Neuronal stem cell (in vitro differentiated cells): Measurements from ENCODE around the gene TMEM139.

ENCODE experiments used
- DNase-seq: peaks from one replicate; pipeline ENCODE4 v3.0.0-alpha.2; 2013; ENCODE audit warnings: low spot score
- H2AFZ ChIP-seq: one replicate; pipeline ENCODE4 v1.6.1; 2013; ENCODE audit warnings: mild to moderate bottlenecking, low read length, inconsistent platforms
- H2AK5ac ChIP-seq: 2 replicates; pipeline ENCODE4 v1.6.1; 2013; ENCODE audit warnings: low read depth, mild to moderate bottlenecking, inconsistent platforms, low read length, moderate library complexity, mixed read lengths
- H2BK120ac ChIP-seq: 2 replicates; pipeline ENCODE4 v1.6.1; 2013; ENCODE audit warnings: low read depth, mild to moderate bottlenecking, inconsistent platforms, low read length, moderate library complexity, mixed read lengths
- H2BK12ac ChIP-seq: one replicate; pipeline ENCODE4 v1.6.1; 2013; ENCODE audit warnings: low read length, inconsistent platforms
- H2BK15ac ChIP-seq: 2 replicates; pipeline ENCODE4 v1.6.1; 2013; ENCODE audit warnings: mild to moderate bottlenecking, low read length, inconsistent platforms, mixed read lengths
- H2BK5ac ChIP-seq: one replicate; pipeline ENCODE4 v1.6.1; 2013; ENCODE audit warnings: inconsistent platforms, mild to moderate bottlenecking, low read length, moderate library complexity
- H3K14ac ChIP-seq: one replicate; pipeline ENCODE4 v1.6.1; 2013; ENCODE audit warnings: low read length, inconsistent platforms
- H3K18ac ChIP-seq: 2 replicates; pipeline ENCODE4 v1.6.1; 2013; ENCODE audit warnings: low read length, inconsistent platforms
- H3K23ac ChIP-seq: 2 replicates; pipeline ENCODE4 v1.6.1; 2013; ENCODE audit warnings: low read depth, mild to moderate bottlenecking, mixed read lengths, low read length, inconsistent platforms; ENCODE audit not compliant: poor library complexity
- H3K27ac ChIP-seq: replicated peaks from 3 replicates; pipeline ENCODE4 v1.5.1; 2013; ENCODE audit warnings: low read length, inconsistent platforms
- H3K27me3 ChIP-seq, 3 experiments: 2 replicates each; pipeline ENCODE4 v1.6.1; 2013; ENCODE audit warnings: low read length in 3 of 3, mild to moderate bottlenecking in 2 of 3, inconsistent platforms in 1 of 3, low read depth in 1 of 3, mixed read lengths in 1 of 3, moderate library complexity in 1 of 3; ENCODE audit not compliant: control insufficient read depth in 3 of 3, insufficient read depth in 3 of 3
- H3K36me3 ChIP-seq, 2 donors: replicated peaks in 1 of 2; 2 replicates each; pipeline ENCODE4 v1.6.1; 2013; ENCODE audit warnings: low read length in 2 of 2; ENCODE audit not compliant: control insufficient read depth in 2 of 2, insufficient read depth in 2 of 2
- H3K4ac ChIP-seq: 2 replicates; pipeline ENCODE4 v1.6.1; 2013; ENCODE audit warnings: inconsistent platforms, mild to moderate bottlenecking, low read length, moderate library complexity
- H3K4me1 ChIP-seq, 2 donors: 1 replicate in 1 of 2; 2 replicates in 1 of 2; pipeline ENCODE4 v1.6.1; 2013; ENCODE audit warnings: low read length in 2 of 2, low read depth in 1 of 2; ENCODE audit not compliant: control insufficient read depth in 2 of 2, insufficient read depth in 1 of 2
- H3K4me2 ChIP-seq: one replicate; pipeline ENCODE4 v1.6.1; 2013; ENCODE audit warnings: mild to moderate bottlenecking, low read length, inconsistent platforms; ENCODE audit not compliant: insufficient read depth, poor library complexity, severe bottlenecking
- H3K4me3 ChIP-seq, 2 donors: 2 replicates each; pipeline ENCODE4 v1.5.1; 2013; ENCODE audit warnings: low read length in 2 of 2, mild to moderate bottlenecking in 2 of 2, inconsistent platforms in 1 of 2, moderate library complexity in 1 of 2
- H3K79me1 ChIP-seq: one replicate; pipeline ENCODE4 v1.6.1; 2013; ENCODE audit warnings: low read depth, mild to moderate bottlenecking, inconsistent platforms, low read length, moderate library complexity
- H3K9ac ChIP-seq: one replicate; pipeline ENCODE4 v1.6.1; 2013; ENCODE audit warnings: mild to moderate bottlenecking, low read depth, low read length, inconsistent platforms; ENCODE audit not compliant: poor library complexity
- H3K9me3 ChIP-seq, 2 donors: replicated peaks in 1 of 2; 2 replicates each; pipeline versions ENCODE3 to v1.6.1; 2013; ENCODE audit warnings: low read length in 2 of 2, mild to moderate bottlenecking in 2 of 2, inconsistent platforms in 1 of 2, low read depth in 1 of 2, mixed read lengths in 1 of 2, moderate library complexity in 1 of 2; ENCODE audit not compliant: control insufficient read depth in 2 of 2, insufficient read depth in 1 of 2
- H4K8ac ChIP-seq: one replicate; pipeline ENCODE4 v1.6.1; 2013; ENCODE audit warnings: low read depth, mild to moderate bottlenecking, inconsistent platforms, low read length, moderate library complexity
- H4K91ac ChIP-seq: one replicate; pipeline ENCODE4 v1.6.1; 2013; ENCODE audit warnings: low read length, low read depth, mild to moderate bottlenecking, inconsistent platforms; ENCODE audit not compliant: poor library complexity
- WGBS, 2 donors: extraction: QIAGEN DNeasy Blood & Tissue Kit; methylation state at CpG; one replicate each; pipeline ENCODE4 v1.1.7; 2013; ENCODE audit warnings: missing lambda C conversion rate in 2 of 2, mixed read lengths in 1 of 2; ENCODE audit not compliant: insufficient read length in 2 of 2, insufficient replicate concordance in 1 of 2; ENCODE audit errors: extremely low coverage in 2 of 2; 5-methylcytosine and 5-hydroxymethylcytosine counted together

TMEM139 gene

GRCh38 chr7:143243111-143243510, 41.6 kb upstream of the TMEM139 start:
- no peak for DNase-seq
- Histone ChIP-seq H2BK15ac (no peak overlapping the region), H3K27ac (no peak overlapping the region), H2BK12ac (no peak overlapping the region), H3K9ac (no peak overlapping the region), H3K4me3 (no peak overlapping the region), H4K91ac (no peak overlapping the region), H3K14ac (no peak overlapping the region), H3K9me3 (peaks cover 0 to 2% of the 10 kb centered on the region in 2 donors), H4K8ac (no peak overlapping the region), H3K4me2 (no peak overlapping the region), H3K18ac (no peak overlapping the region), H3K4ac (no peak overlapping the region), H3K27me3 (peaks cover 0 to 8% (median 0%) of the 10 kb centered on the region in 3 experiments), H3K79me1 (no peaks in the 10 kb centered on the region), H3K23ac (no peak overlapping the region), H2AK5ac (no peak overlapping the region), H2BK5ac (no peak overlapping the region), H2BK120ac (no peak overlapping the region), H3K36me3 (no peaks in the 10 kb centered on the region), H2AFZ (no peak overlapping the region), H3K4me1 (peaks cover 1 to 9% of the 10 kb centered on the region in 2 donors)
- WGBS, 2 donors, result no CpG with 5 or more reads among the region's 7 CpGs

GRCh38 chr7:143243614-143244013, 41.1 kb upstream of the TMEM139 start:
- H3K4me1 ChIP-seq, result peaks cover 1 to 9% of the 10 kb centered on the region in 2 donors
- no peak overlapping the region for H3K4ac ChIP-seq
- H3K9me3 ChIP-seq, result peaks cover 0 to 2% of the 10 kb centered on the region in 2 donors
- H3K18ac ChIP-seq, result no peak overlapping the region
- H3K23ac ChIP-seq, result no peak overlapping the region
- H4K91ac ChIP-seq, result no peak overlapping the region
- H2BK12ac ChIP-seq, result no peak overlapping the region
- no peak overlapping the region for H3K14ac ChIP-seq
- no peak overlapping the region for H3K4me3 ChIP-seq
- WGBS, 2 donors, result no CpG with 5 or more reads among the region's 3 CpGs
- H3K4me2 ChIP-seq, result no peak overlapping the region
- no peaks in the 10 kb centered on the region for H3K79me1 ChIP-seq
- H3K27ac ChIP-seq, result no peak overlapping the region
- no peak overlapping the region for H2BK15ac ChIP-seq
- H2AFZ ChIP-seq, result no peak overlapping the region
- peaks cover 0 to 8% (median 0%) of the 10 kb centered on the region in 3 experiments for H3K27me3 ChIP-seq
- H2BK5ac ChIP-seq, result no peak overlapping the region
- no peaks in the 10 kb centered on the region for H3K36me3 ChIP-seq
- H2BK120ac ChIP-seq, result no peak overlapping the region
- no peak overlapping the region for H4K8ac ChIP-seq
- no peak overlapping the region for H3K9ac ChIP-seq
- no peak overlapping the region for H2AK5ac ChIP-seq
- no peak for DNase-seq

- Histone ChIP-seq H3K79me1 (no peaks in the 10 kb centered on the region), H2BK12ac (no peak overlapping the region), H2BK120ac (no peak overlapping the region), H3K14ac (no peak overlapping the region), H3K9me3 (peaks cover 0 to 2% of the 10 kb centered on the region in 2 donors), H3K4me1 (peaks cover 1 to 9% of the 10 kb centered on the region in 2 donors), H3K36me3 (peaks cover 0 to 2% of the 10 kb centered on the region in 2 donors), H3K4me2 (no peak overlapping the region), H3K27ac (no peak overlapping the region), H2AK5ac (no peak overlapping the region), H4K8ac (no peak overlapping the region), H2AFZ (no peak overlapping the region), H3K23ac (no peak overlapping the region), H2BK5ac (no peak overlapping the region), H3K9ac (no peak overlapping the region), H3K27me3 (peaks cover 0 to 8% (median 0%) of the 10 kb centered on the region in 3 experiments), H3K18ac (no peak overlapping the region), H3K4me3 (no peak overlapping the region), H4K91ac (no peak overlapping the region), H3K4ac (no peak overlapping the region), H2BK15ac (no peak overlapping the region)
- no CpG with 5 or more reads among the region's 1 CpG for WGBS, 2 donors
- DNase-seq, result no peak
Measured at GRCh38 chr7:143244321-143244720, 40.4 kb upstream of the TMEM139 start.

- Histone ChIP-seq H3K18ac (no peak overlapping the region), H2AFZ (no peak overlapping the region), H3K23ac (no peak overlapping the region), H4K91ac (no peak overlapping the region), H3K4ac (no peak overlapping the region), H3K9me3 (peaks cover 0 to 2% of the 10 kb centered on the region in 2 donors), H4K8ac (no peak overlapping the region), H3K9ac (no peak overlapping the region), H3K36me3 (peaks cover 0 to 2% of the 10 kb centered on the region in 2 donors), H3K14ac (no peak overlapping the region), H3K4me2 (no peak overlapping the region), H3K4me1 (peaks cover 1 to 9% of the 10 kb centered on the region in 2 donors), H2BK5ac (no peak overlapping the region), H2BK12ac (no peak overlapping the region), H2BK15ac (no peak overlapping the region), H3K27me3 (peaks cover 0 to 8% (median 0%) of the 10 kb centered on the region in 3 experiments), H3K4me3 (no peak overlapping the region), H3K27ac (no peak overlapping the region), H2AK5ac (no peak overlapping the region), H2BK120ac (no peak overlapping the region), H3K79me1 (no peaks in the 10 kb centered on the region)
- WGBS, 2 donors, result no CpG with 5 or more reads among the region's 3 CpGs
- DNase-seq, result no peak
Measured at GRCh38 chr7:143245123-143245522, 39.6 kb upstream of the TMEM139 start.
